ENCODE results near the gene SEMA5B.
A peak's percentile ranks its signal among the peaks of the same experiment; 100 is the strongest.

SEMA5B gene, protein sequence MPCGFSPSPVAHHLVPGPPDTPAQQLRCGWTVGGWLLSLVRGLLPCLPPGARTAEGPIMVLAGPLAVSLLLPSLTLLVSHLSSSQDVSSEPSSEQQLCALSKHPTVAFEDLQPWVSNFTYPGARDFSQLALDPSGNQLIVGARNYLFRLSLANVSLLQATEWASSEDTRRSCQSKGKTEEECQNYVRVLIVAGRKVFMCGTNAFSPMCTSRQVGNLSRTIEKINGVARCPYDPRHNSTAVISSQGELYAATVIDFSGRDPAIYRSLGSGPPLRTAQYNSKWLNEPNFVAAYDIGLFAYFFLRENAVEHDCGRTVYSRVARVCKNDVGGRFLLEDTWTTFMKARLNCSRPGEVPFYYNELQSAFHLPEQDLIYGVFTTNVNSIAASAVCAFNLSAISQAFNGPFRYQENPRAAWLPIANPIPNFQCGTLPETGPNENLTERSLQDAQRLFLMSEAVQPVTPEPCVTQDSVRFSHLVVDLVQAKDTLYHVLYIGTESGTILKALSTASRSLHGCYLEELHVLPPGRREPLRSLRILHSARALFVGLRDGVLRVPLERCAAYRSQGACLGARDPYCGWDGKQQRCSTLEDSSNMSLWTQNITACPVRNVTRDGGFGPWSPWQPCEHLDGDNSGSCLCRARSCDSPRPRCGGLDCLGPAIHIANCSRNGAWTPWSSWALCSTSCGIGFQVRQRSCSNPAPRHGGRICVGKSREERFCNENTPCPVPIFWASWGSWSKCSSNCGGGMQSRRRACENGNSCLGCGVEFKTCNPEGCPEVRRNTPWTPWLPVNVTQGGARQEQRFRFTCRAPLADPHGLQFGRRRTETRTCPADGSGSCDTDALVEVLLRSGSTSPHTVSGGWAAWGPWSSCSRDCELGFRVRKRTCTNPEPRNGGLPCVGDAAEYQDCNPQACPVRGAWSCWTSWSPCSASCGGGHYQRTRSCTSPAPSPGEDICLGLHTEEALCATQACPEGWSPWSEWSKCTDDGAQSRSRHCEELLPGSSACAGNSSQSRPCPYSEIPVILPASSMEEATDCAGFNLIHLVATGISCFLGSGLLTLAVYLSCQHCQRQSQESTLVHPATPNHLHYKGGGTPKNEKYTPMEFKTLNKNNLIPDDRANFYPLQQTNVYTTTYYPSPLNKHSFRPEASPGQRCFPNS

GRCh38 chr3:123027292-123028232, at the start of gene SEMA5B:
SEMA5B (minus strand) TSS chr3:123027763; CDS start chr3:122961263, 66,500 bp downstream.
- DNase-seq (ENCODE audit: low spot score), result peak; percentile 72

DNA sequence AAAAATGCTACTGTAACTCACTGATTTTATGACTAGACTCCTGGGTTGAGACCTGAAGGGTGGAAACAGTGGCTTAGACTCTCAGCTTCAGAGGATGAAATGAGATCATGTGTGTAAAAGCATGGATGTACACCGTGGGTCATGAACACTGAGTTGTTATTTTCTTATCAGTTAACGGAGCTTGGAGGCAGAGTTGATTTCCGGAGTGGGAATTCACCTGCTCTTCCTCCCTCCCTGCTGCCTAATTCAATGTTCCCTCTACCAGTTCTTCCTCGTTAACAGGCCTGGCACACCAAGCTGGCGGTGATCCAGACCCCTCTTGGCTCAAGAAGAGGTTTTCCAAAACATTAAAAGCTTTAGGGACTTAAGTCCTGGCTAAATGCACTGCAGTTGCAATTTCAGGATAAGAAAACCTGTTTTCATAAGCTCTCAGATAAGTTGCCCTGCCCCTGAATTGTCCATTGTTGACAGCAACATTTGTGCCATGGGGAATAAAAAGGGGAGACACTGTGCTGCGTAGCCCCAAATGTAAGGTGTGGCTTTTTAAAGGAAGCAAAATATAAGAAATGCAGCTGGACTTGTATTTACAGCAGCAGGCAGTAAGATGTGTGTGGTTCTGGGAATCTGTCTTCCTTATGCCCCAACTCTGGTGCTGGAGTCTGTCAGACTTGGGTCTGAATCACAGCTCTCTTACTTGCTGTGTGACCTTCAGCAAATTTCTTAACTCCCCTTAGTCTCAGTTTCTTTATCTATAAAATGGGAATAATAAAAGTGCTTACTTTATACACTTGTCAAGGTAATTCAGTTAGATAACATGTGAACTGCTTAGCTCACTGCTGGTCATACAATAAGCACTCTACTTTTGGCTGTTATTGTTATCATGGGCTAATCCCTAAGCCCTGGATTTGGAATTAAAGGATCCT, 49.2 kb upstream of the SEMA5B start:
- no peak for DNase-seq (ENCODE audit: low spot score)

DNA sequence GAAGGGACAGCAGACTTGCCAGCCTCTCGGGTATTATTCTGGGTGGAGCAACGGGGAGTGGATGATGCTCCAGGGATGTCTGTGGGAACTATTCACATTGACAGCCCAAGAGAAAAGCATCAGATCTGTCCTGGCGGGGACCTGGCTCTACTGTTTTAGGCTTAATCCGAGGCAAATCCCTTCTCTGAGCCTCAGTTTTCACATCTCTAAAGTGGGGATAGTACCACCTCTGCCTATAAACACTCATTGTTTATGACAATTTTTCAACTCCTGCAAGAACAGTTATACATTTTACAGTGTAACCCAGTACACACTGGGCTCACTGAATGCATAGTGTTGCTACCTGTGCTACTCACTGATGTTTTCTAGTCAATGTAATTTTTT, 48.5 kb upstream of the SEMA5B start:
- no peak for DNase-seq (ENCODE audit: low spot score)

GRCh38 chr3:123075359-123075758, 47.8 kb upstream of the SEMA5B start:
- no peak for DNase-seq (ENCODE audit: low spot score)

GRCh38 chr3:123072564-123072963, 45.0 kb upstream of the SEMA5B start:
- no peak for DNase-seq (ENCODE audit: low spot score)

- no peak for DNase-seq (ENCODE audit: low spot score)
Observed at GRCh38 chr3:123072152-123072551, 44.6 kb upstream of the SEMA5B start.

DNA sequence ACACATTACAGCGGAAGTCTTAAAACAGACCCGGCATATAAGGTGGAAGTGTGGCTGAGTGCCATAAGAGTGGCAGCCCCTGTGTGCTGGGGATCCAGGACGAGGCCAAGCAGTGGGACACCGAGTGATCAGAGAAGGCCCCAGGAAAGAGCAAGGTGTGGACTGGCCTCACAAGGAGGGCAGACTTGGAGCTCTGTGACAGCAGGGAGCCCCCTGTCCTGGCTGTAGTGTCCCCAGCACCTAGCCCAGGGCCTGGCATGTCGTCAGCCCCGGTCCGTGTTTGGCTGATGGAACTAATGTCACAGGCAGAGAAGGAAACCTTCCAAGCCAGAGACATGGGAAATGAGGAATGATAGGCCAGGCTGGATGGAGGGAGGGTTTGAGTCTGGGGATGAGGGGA, 44.0 kb upstream of the SEMA5B start:
- DNase-seq (ENCODE audit: low spot score), result no peak

GRCh38 chr3:123071146-123071545, 43.6 kb upstream of the SEMA5B start:
- peak; percentile 50 for DNase-seq (ENCODE audit: low spot score)

- DNase-seq (ENCODE audit: low spot score), result no peak
Observed at GRCh38 chr3:123070510-123070909, 42.9 kb upstream of the SEMA5B start.

DNA sequence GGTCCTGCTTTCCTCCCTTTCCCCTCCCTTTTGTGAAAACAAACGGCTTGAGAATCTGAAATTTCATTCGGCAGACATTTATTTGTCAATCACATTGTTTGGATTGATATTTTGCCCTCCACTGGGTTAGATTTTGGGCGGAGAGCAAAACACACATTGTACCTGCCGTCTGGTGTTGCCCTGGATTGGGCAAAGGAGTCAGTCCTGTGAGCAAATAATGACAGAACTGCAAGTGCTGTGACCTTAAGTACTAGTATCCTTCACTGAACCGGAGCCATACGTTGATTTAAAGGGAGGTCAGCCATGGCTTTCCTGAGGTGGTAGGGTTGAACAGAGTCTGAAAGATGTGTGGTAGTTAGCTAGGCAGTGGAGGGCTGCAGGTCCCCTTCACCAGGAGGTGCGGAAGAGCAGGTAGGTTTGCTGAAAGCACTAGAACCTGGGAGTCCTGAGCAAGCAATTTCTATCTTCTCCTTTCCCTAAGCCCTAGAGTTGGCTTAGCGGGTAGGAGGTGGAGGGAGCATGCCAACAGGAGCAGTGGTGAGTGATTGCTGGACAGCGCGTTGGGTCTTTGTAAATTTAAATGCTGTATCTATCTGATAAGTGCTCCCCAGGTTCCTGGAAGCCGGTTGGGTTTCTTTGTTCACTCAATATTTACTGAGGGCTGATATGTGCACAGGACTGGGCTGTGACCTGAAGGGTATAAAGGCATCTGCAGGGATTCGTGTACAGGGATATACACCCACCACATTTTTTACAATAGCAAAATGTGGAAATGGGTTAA, 41.2 kb upstream of the SEMA5B start:
- DNase-seq (ENCODE audit: low spot score), result peak; percentile 37

GRCh38 chr3:123067689-123068600, 40.4 kb upstream of the SEMA5B start:
- peak; percentile 79 for DNase-seq (ENCODE audit: low spot score)

GRCh38 chr3:123066896-123067688, 39.5 kb upstream of the SEMA5B start, which contains the start of gene PDIA5:
PDIA5 (plus strand) TSS chr3:123067025; CDS start chr3:123067165, 140 bp downstream.
- peak; percentile 97 for DNase-seq (ENCODE audit: low spot score)

GRCh38 chr3:123066599-123066895, 39.0 kb upstream of the SEMA5B start:
- DNase-seq (ENCODE audit: low spot score), result no peak

- DNase-seq (ENCODE audit: low spot score), result no peak
Observed at GRCh38 chr3:123064914-123065313, 37.4 kb upstream of the SEMA5B start.

DNA sequence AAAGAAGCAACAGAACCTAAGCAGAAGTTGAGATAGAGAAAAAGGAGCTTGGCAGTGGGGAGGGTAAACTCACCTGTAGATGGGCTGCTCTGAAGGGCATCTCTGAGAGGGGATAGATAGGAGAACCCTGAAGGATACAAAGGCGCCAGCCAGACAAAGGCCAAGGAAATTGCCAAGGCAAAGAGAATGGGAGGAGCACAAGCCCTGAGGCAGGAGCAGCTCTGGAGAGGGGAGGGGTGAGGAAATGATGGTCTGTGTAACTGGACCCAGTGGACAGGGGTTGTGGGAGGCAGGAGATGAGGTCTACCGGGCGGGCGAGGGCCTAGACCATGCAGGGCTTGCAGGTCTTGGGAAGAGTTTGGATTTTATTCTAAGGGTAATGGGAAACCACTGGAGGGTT, 36.9 kb upstream of the SEMA5B start:
- DNase-seq (ENCODE audit: low spot score), result no peak

DNA sequence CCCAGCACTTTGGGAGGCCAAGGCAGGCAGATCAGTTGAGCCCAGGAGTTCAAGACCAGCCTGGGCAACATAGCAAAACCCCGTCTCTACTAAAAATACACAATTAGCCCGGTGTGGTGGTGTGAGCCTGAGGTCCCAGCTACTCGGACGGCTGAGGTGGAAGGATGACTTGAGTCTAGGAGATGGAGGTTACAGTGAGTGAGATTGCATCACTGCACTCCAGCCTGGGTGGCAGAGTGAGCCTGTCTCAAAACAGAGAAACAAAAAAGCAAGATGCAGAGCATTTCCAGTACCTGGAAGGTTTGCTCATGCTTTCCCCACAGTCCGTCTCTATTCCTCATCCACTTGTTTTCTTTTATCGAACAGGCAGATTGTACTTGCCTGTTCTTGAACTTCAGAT, 35.5 kb upstream of the SEMA5B start:
- no peak for DNase-seq (ENCODE audit: low spot score)

DNA sequence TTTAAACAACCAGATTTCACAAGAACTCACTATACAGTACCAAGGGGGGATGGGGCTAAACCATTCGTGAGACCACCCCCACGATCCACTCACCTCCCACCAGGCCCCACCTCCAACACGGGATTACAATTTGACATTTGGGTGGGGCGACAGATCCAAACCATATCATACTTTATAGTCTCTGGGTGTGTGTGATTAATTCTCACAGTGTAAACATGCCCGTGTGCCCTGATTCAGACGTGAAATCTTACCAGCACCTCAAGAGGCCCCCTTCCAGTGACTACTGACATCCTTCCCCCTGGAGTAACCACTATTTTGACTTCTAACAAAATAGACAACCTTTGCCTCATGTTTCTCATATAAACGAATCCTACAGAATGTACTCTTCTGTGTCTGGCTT, 34.3 kb upstream of the SEMA5B start:
- no peak for DNase-seq (ENCODE audit: low spot score)

- no peak for DNase-seq (ENCODE audit: low spot score)
Observed at GRCh38 chr3:123060054-123060453, 32.5 kb upstream of the SEMA5B start.
